GM23338 (cell line): Measurements from ENCODE around the gene CD93. TPM values are rescaled to one million over a fixed set of nuclear protein-coding genes. Genes with fewer than 3 reads are reported as not detected.

Experiments
- ATAC-seq: fragments of 200-7000 bp; cut with Tn5 transposase; 3 replicates; pipeline ENCODE4 v1.9.1; 2020
- DNase-seq: peaks from one replicate; pipeline ENCODE4 v3.0.0-alpha.2; 2015; ENCODE audit warnings: low spot score
- H2AFZ ChIP-seq: fragments of 200-600 bp; sonication (generic); 2 replicates; pipeline ENCODE4 v1.8.0; 2016; ENCODE audit warnings: antibody characterized with exemption, mild to moderate bottlenecking, moderate library complexity
- H3F3A ChIP-seq: fragments of 200-600 bp; sonication (generic); replicated peaks from 2 replicates; pipeline ENCODE4 v1.8.0; 2017; ENCODE audit warnings: antibody characterized with exemption, mixed run types, low read depth
- H3K27ac ChIP-seq: fragments of 200-600 bp; sonication (generic); 2 replicates; pipeline ENCODE4 v1.6.1; 2016; ENCODE audit warnings: low read depth
- H3K27me3 ChIP-seq: fragments of 200-600 bp; sonication (generic); 2 replicates; pipeline ENCODE4 v1.8.0; 2016; ENCODE audit warnings: mild to moderate bottlenecking, mixed run types, moderate library complexity; ENCODE audit not compliant: insufficient read depth
- H3K36me3 ChIP-seq: fragments of 200-600 bp; sonication (generic); 2 replicates; pipeline ENCODE4 v1.8.0; 2016; ENCODE audit warnings: mild to moderate bottlenecking; ENCODE audit not compliant: insufficient read depth
- H3K4me1 ChIP-seq: fragments of 200-600 bp; sonication (generic); 2 replicates; pipeline ENCODE4 v1.8.0; 2016; ENCODE audit warnings: mild to moderate bottlenecking, moderate library complexity; ENCODE audit not compliant: insufficient read depth
- H3K4me2 ChIP-seq: fragments of 200-600 bp; sonication (generic); 2 replicates; pipeline ENCODE4 v1.7.1; 2017; ENCODE audit warnings: mixed run types
- H3K4me3 ChIP-seq: fragments of 200-600 bp; sonication (generic); 2 replicates; pipeline ENCODE4 v1.6.1; 2016; ENCODE audit warnings: mixed run types
- H3K79me2 ChIP-seq: fragments of 200-600 bp; sonication (generic); replicated peaks from 2 replicates; pipeline ENCODE4 v1.8.0; 2017; ENCODE audit warnings: mild to moderate bottlenecking; ENCODE audit not compliant: insufficient read depth
- H3K9me2 ChIP-seq: fragments of 200-600 bp; sonication (generic); 2 replicates; pipeline ENCODE4 v1.8.0; 2017; ENCODE audit not compliant: insufficient read depth
- H4K20me1 ChIP-seq: fragments of 200-600 bp; sonication (generic); replicated peaks from 2 replicates; pipeline ENCODE4 v1.8.0; 2017; ENCODE audit warnings: mild to moderate bottlenecking; ENCODE audit not compliant: insufficient read depth
- H3K27ac Mint-ChIP-seq: 2 replicates; pipeline ENCODE4 v1.8.0; 2020; ENCODE audit warnings: inconsistent platforms, mild to moderate bottlenecking, moderate library complexity, mixed read lengths
- H3K27me3 Mint-ChIP-seq: 3 replicates; pipeline ENCODE4 v1.8.0; 2022; ENCODE audit warnings: low read depth, mild to moderate bottlenecking, moderate library complexity, mixed read lengths, inconsistent platforms; ENCODE audit not compliant: insufficient read depth, poor library complexity
- H3K36me3 Mint-ChIP-seq: 3 replicates; pipeline ENCODE4 v1.8.0; 2021; ENCODE audit warnings: low read depth, mild to moderate bottlenecking, inconsistent platforms, moderate library complexity, mixed read lengths
- H3K4me1 Mint-ChIP-seq: 3 replicates; pipeline ENCODE4 v1.8.0; 2020; ENCODE audit warnings: mild to moderate bottlenecking, inconsistent platforms, mixed read lengths
- H3K4me3 Mint-ChIP-seq: 3 replicates; pipeline ENCODE4 v1.8.0; 2021; ENCODE audit warnings: moderate library complexity, mild to moderate bottlenecking, inconsistent platforms, mixed read lengths
- H3K9me3 Mint-ChIP-seq: 3 replicates; pipeline ENCODE4 v1.8.0; 2020; ENCODE audit warnings: moderate library complexity, mild to moderate bottlenecking, inconsistent platforms, mixed read lengths
- ETS1 ChIP-seq: IDR thresholded peaks from 2 replicates; pipeline ENCODE4 v1.6.1; 2016; ENCODE audit warnings: antibody characterized with exemption
- EZH2phosphoT487 ChIP-seq: fragments of 200-600 bp; sonication (generic); IDR thresholded peaks from one replicate; pipeline ENCODE4 v1.8.1; 2018; ENCODE audit warnings: antibody characterized with exemption; ENCODE audit not compliant: unreplicated experiment
- JUNB ChIP-seq: IDR thresholded peaks from one replicate; pipeline ENCODE4 v1.6.1; 2016; ENCODE audit warnings: antibody characterized with exemption; ENCODE audit not compliant: unreplicated experiment
- REST ChIP-seq: IDR thresholded peaks from one replicate; pipeline ENCODE4 v1.6.1; 2018; ENCODE audit warnings: antibody characterized with exemption; ENCODE audit not compliant: unreplicated experiment
- STAT1 ChIP-seq: IDR thresholded peaks from one replicate; pipeline ENCODE4 v1.6.1; 2016; ENCODE audit warnings: antibody characterized with exemption; ENCODE audit not compliant: unreplicated experiment
- ZNF331 ChIP-seq: fragments of 250-450 bp; sonication (Bioruptor Pico); IDR thresholded peaks from 2 replicates; pipeline ENCODE4 v1.5.0; 2020; ENCODE audit warnings: low read depth, mild to moderate bottlenecking, moderate library complexity
- polyA plus RNA-seq: library from polyadenylated mRNA; unstranded; fragments of >200 nt; fragmentation: Nextera tagmentation; extraction: Ambion mirVana; gene quantifications from 2 replicates; pipeline ENCODE4 v1.2.1, GENCODE V29; 2016
- total RNA-seq: library from RNA; depleted of rRNA; stranded (reverse); fragments of >200 nt; shearing (Covaris generic); gene quantifications from 2 replicates; pipeline ENCODE4 v1.2.3, GENCODE V29; 2014
- TF ChIP-seq, protein P1 (sequence below): fragments of 250-450 bp; sonication (Bioruptor Pico); IDR thresholded peaks from 2 replicates; pipeline ENCODE4 v1.5.0; 2020; ENCODE audit warnings: mild to moderate bottlenecking, moderate library complexity

CD93 gene
- total and polyA plus RNA-seq, 2 experiments from 2014 or later: 0.03 TPM; not detected in 1

GRCh38 chr20:23062632-23063031 is 23.5 kb downstream of the CD93 start:
- H3K27ac ChIP-seq: peak overlapping the region; percentile 70; the same call in 1 of the 2 replicates
- H3K4me1 Mint-ChIP-seq: peaks cover 24% of the 10 kb centered on the region
- H3K4me2 ChIP-seq: peak overlapping the region; percentile 58
- H3K4me3 Mint-ChIP-seq: 0 out of 3 replicates have a peak overlapping the region, but pooled peaks have one; percentile 17
- ATAC-seq (peak; percentile 62), DNase-seq (no peak)
- no peaks in the 10 kb centered on the region for H3K79me2 ChIP-seq
- H3K4me1 ChIP-seq: peaks cover 24% of the 10 kb centered on the region
- peak overlapping the region; percentile 86 for H3K27ac Mint-ChIP-seq
- H3K27me3 ChIP-seq: no peaks in the 10 kb centered on the region
- H3K9me2 ChIP-seq: peaks cover 15% of the 10 kb centered on the region
- H3K9me3 Mint-ChIP-seq: no peaks in the 10 kb centered on the region
- no peaks in the 10 kb centered on the region for H4K20me1 ChIP-seq
- H2AFZ ChIP-seq: no peak overlapping the region
- H3K36me3 ChIP-seq: no peaks in the 10 kb centered on the region
- H3F3A ChIP-seq: no peaks in the 10 kb centered on the region
- no peaks in the 10 kb centered on the region for H3K36me3 Mint-ChIP-seq
- no peak for TF ChIP-seq EZH2phosphoT487
- no peak for TF ChIP-seq ZNF331 (CRISPR knock-in tag)
- no peak for TF ChIP-seq STAT1
- no peak for TF ChIP-seq ETS1
- no peak for TF ChIP-seq REST
- TF ChIP-seq, protein P1, sequence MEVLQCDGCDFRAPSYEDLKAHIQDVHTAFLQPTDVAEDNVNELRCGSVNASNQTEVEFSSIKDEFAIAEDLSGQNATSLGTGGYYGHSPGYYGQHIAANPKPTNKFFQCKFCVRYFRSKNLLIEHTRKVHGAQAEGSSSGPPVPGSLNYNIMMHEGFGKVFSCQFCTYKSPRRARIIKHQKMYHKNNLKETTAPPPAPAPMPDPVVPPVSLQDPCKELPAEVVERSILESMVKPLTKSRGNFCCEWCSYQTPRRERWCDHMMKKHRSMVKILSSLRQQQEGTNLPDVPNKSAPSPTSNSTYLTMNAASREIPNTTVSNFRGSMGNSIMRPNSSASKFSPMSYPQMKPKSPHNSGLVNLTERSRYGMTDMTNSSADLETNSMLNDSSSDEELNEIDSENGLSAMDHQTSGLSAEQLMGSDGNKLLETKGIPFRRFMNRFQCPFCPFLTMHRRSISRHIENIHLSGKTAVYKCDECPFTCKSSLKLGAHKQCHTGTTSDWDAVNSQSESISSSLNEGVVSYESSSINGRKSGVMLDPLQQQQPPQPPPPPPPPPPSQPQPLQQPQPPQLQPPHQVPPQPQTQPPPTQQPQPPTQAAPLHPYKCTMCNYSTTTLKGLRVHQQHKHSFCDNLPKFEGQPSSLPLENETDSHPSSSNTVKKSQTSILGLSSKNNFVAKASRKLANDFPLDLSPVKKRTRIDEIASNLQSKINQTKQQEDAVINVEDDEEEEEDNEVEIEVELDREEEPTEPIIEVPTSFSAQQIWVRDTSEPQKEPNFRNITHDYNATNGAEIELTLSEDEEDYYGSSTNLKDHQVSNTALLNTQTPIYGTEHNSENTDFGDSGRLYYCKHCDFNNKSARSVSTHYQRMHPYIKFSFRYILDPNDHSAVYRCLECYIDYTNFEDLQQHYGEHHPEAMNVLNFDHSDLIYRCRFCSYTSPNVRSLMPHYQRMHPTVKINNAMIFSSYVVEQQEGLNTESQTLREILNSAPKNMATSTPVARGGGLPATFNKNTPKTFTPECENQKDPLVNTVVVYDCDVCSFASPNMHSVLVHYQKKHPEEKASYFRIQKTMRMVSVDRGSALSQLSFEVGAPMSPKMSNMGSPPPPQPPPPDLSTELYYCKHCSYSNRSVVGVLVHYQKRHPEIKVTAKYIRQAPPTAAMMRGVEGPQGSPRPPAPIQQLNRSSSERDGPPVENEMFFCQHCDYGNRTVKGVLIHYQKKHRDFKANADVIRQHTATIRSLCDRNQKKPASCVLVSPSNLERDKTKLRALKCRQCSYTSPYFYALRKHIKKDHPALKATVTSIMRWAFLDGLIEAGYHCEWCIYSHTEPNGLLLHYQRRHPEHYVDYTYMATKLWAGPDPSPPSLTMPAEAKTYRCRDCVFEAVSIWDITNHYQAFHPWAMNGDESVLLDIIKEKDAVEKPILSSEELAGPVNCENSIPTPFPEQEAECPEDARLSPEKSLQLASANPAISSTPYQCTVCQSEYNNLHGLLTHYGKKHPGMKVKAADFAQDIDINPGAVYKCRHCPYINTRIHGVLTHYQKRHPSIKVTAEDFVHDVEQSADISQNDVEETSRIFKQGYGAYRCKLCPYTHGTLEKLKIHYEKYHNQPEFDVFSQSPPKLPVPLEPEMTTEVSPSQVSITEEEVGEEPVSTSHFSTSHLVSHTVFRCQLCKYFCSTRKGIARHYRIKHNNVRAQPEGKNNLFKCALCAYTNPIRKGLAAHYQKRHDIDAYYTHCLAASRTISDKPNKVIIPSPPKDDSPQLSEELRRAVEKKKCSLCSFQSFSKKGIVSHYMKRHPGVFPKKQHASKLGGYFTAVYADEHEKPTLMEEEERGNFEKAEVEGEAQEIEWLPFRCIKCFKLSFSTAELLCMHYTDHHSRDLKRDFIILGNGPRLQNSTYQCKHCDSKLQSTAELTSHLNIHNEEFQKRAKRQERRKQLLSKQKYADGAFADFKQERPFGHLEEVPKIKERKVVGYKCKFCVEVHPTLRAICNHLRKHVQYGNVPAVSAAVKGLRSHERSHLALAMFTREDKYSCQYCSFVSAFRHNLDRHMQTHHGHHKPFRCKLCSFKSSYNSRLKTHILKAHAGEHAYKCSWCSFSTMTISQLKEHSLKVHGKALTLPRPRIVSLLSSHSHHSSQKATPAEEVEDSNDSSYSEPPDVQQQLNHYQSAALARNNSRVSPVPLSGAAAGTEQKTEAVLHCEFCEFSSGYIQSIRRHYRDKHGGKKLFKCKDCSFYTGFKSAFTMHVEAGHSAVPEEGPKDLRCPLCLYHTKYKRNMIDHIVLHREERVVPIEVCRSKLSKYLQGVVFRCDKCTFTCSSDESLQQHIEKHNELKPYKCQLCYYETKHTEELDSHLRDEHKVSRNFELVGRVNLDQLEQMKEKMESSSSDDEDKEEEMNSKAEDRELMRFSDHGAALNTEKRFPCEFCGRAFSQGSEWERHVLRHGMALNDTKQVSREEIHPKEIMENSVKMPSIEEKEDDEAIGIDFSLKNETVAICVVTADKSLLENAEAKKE: peak; percentile 69; the same call in 1 of the 2 replicates
- TF ChIP-seq JUNB: no peak
- peak overlapping the region; percentile 15; the same call in 1 of the 2 replicates for H3K4me3 ChIP-seq
- peaks cover 2% of the 10 kb centered on the region for H3K27me3 Mint-ChIP-seq
